ENCODE measurements around the gene POLR3H.

The POLR3H gene

GRCh38 chr22:41488076-41488475, 56.2 kb downstream of the POLR3H start:
- no peak for DNase-seq (ENCODE audit: low read depth in 3 of 3, low spot score in 1 of 3)

- no peak for DNase-seq (ENCODE audit: low read depth in 3 of 3, low spot score in 1 of 3)
Observed at GRCh38 chr22:41487037-41487935, 57.0 kb downstream of the POLR3H start.

GRCh38 chr22:41485033-41485432, 59.2 kb downstream of the POLR3H start:
- DNase-seq (ENCODE audit: low read depth in 3 of 3, low spot score in 1 of 3), result no peak

GRCh38 chr22:41482319-41482935, 61.8 kb downstream of the POLR3H start:
- no peak for DNase-seq (ENCODE audit: low read depth in 3 of 3, low spot score in 1 of 3)

GRCh38 chr22:41481925-41482318, 62.3 kb downstream of the POLR3H start:
- no peak for DNase-seq (ENCODE audit: low read depth in 3 of 3, low spot score in 1 of 3)

- no peak for DNase-seq (ENCODE audit: low read depth in 3 of 3, low spot score in 1 of 3)
Observed at GRCh38 chr22:41481131-41481830, 63.0 kb downstream of the POLR3H start.

- no peak for DNase-seq (ENCODE audit: low read depth in 3 of 3, low spot score in 1 of 3)
Observed at GRCh38 chr22:41480397-41480735, 63.9 kb downstream of the POLR3H start.

GRCh38 chr22:41479671-41480396, 64.4 kb downstream of the POLR3H start:
- DNase-seq (ENCODE audit: low read depth in 3 of 3, low spot score in 1 of 3), result no peak

- DNase-seq (ENCODE audit: low read depth in 3 of 3, low spot score in 1 of 3), result no peak
Observed at GRCh38 chr22:41478891-41479521, 65.3 kb downstream of the POLR3H start.

GRCh38 chr22:41478473-41478872, 65.8 kb downstream of the POLR3H start:
- DNase-seq (ENCODE audit: low read depth in 3 of 3, low spot score in 1 of 3), result no peak
